ENCODE measurements around the gene NCOA7. TPM values are rescaled to one million over a fixed set of nuclear protein-coding genes. Genes with fewer than 3 reads are reported as not detected.
"Not testable (repeated sequence)": the region's sequence is repeated elsewhere in the genome, so short reads cannot be mapped to it uniquely, and the experiment has no call there.

The NCOA7 gene
- total RNA-seq, 1 donor from 2014 or later = 53.7 TPM

GRCh38 chr6:125911051-125911451 is 120.3 kb downstream of the NCOA7 start:
- DNase-seq; intact Hi-C loops (cut with micrococcal nuclease); H3K27me3 Mint-ChIP-seq; H3K4me3 Mint-ChIP-seq; H3K9me3 Mint-ChIP-seq: not testable (repeated sequence)
- Mint-ChIP-seq H3K27ac (peak overlapping the region; percentile 78), H3K4me1 (peaks cover 26% of the 10 kb centered on the region), H3K36me3 (ENCODE audit: low read depth) (peaks cover 40% of the 10 kb centered on the region)

- H3K9me3 Mint-ChIP-seq; H3K4me3 Mint-ChIP-seq; DNase-seq; H3K27me3 Mint-ChIP-seq; H3K27ac Mint-ChIP-seq; intact Hi-C loops (cut with micrococcal nuclease): not testable (repeated sequence)
- Mint-ChIP-seq H3K4me1 (peaks cover 22% of the 10 kb centered on the region), H3K36me3 (ENCODE audit: low read depth) (peaks cover 46% of the 10 kb centered on the region)
Measured at GRCh38 chr6:125912430-125912829, 121.7 kb downstream of the NCOA7 start.

GRCh38 chr6:125913145-125913544 is 122.4 kb downstream of the NCOA7 start:
- no peak overlapping the region for H3K27ac Mint-ChIP-seq
- no peaks in the 10 kb centered on the region for H3K27me3 Mint-ChIP-seq
- peaks cover 26% of the 10 kb centered on the region for H3K4me1 Mint-ChIP-seq
- no peak overlapping the region for H3K4me3 Mint-ChIP-seq
- H3K9me3 Mint-ChIP-seq = no peaks in the 10 kb centered on the region
- H3K36me3 Mint-ChIP-seq (ENCODE audit: low read depth) = peaks cover 51% of the 10 kb centered on the region
- no peak for DNase-seq
- intact Hi-C loops (cut with micrococcal nuclease) = no loop called here

- Mint-ChIP-seq H3K4me1 (peaks cover 34% of the 10 kb centered on the region), H3K4me3 (no peak overlapping the region)
Measured at GRCh38 chr6:125913864-125914351, 123.1 kb downstream of the NCOA7 start.

GRCh38 chr6:125918230-125918629 is 127.5 kb downstream of the NCOA7 start:
- Mint-ChIP-seq H3K4me1 (peaks cover 46% of the 10 kb centered on the region), H3K4me3 (peak overlapping the region; percentile 88), H3K27ac (peak overlapping the region; percentile 94), H3K36me3 (ENCODE audit: low read depth) (peaks cover 65% of the 10 kb centered on the region), H3K27me3 (no peaks in the 10 kb centered on the region), H3K9me3 (no peaks in the 10 kb centered on the region)
- DNase-seq = peak; percentile 59
- intact Hi-C loops (cut with micrococcal nuclease) = no loop called here

More at GRCh38 chr6:125913864-125914351, 123.1 kb downstream of the NCOA7 start:
- intact Hi-C loops (cut with micrococcal nuclease) = no loop called here
- H3K27ac Mint-ChIP-seq = no peak overlapping the region
- no peaks in the 10 kb centered on the region for H3K27me3 Mint-ChIP-seq
- H3K36me3 Mint-ChIP-seq (ENCODE audit: low read depth) = peaks cover 53% of the 10 kb centered on the region
- no peak for DNase-seq
- no peaks in the 10 kb centered on the region for H3K9me3 Mint-ChIP-seq

- peaks cover 51% of the 10 kb centered on the region for H3K4me1 Mint-ChIP-seq
- H3K36me3 Mint-ChIP-seq (ENCODE audit: low read depth) = peaks cover 69% of the 10 kb centered on the region
- intact Hi-C loops (cut with micrococcal nuclease) = loop anchor here (1.0 kb wide), 5 partner anchors 9 to 139 kb away; partner anchors contain the start of gene HINT3
Measured at GRCh38 chr6:125918681-125919566, 128.2 kb downstream of the NCOA7 start.

GRCh38 chr6:125919618-125920017 is 128.9 kb downstream of the NCOA7 start:
- intact Hi-C loops (cut with micrococcal nuclease) = loop anchor here (1.0 kb wide), 5 partner anchors 9 to 139 kb away; partner anchors contain the start of gene HINT3

More at GRCh38 chr6:125918681-125919566, 128.2 kb downstream of the NCOA7 start:
- DNase-seq = peak; percentile 89
- Mint-ChIP-seq H3K4me3 (peak overlapping the region; percentile 88), H3K27me3 (no peaks in the 10 kb centered on the region), H3K9me3 (no peaks in the 10 kb centered on the region), H3K27ac (peak overlapping the region; percentile 94)

GRCh38 chr6:125922322-125922860 is 131.6 kb downstream of the NCOA7 start:
- Mint-ChIP-seq H3K27me3 (no peaks in the 10 kb centered on the region), H3K9me3 (no peaks in the 10 kb centered on the region), H3K36me3 (ENCODE audit: low read depth) (peaks cover 71% of the 10 kb centered on the region), H3K4me1 (peaks cover 63% of the 10 kb centered on the region), H3K27ac (no peak overlapping the region), H3K4me3 (no peak overlapping the region)
- DNase-seq = peak; percentile 47
- intact Hi-C loops (cut with micrococcal nuclease) = no loop called here

More at GRCh38 chr6:125919618-125920017, 128.9 kb downstream of the NCOA7 start:
- Mint-ChIP-seq H3K4me3 (peak overlapping the region; percentile 88), H3K27ac (peak overlapping the region; percentile 94), H3K27me3 (no peaks in the 10 kb centered on the region), H3K9me3 (no peaks in the 10 kb centered on the region), H3K36me3 (ENCODE audit: low read depth) (peaks cover 75% of the 10 kb centered on the region), H3K4me1 (peaks cover 56% of the 10 kb centered on the region)
- peak; percentile 56 for DNase-seq

GRCh38 chr6:125923366-125923877 is 132.7 kb downstream of the NCOA7 start:
- Mint-ChIP-seq H3K36me3 (ENCODE audit: low read depth) (peaks cover 73% of the 10 kb centered on the region), H3K9me3 (no peaks in the 10 kb centered on the region), H3K4me3 (peak overlapping the region; percentile 44), H3K27ac (peak overlapping the region; percentile 66), H3K4me1 (peaks cover 55% of the 10 kb centered on the region), H3K27me3 (no peaks in the 10 kb centered on the region)
- intact Hi-C loops (cut with micrococcal nuclease) = loop anchor here (1.0 kb wide), 1 partner anchor 8 kb away; no protein-coding TSS in a partner anchor
- DNase-seq = no peak

- Mint-ChIP-seq H3K4me3 (peak overlapping the region; percentile 44), H3K9me3 (no peaks in the 10 kb centered on the region), H3K36me3 (ENCODE audit: low read depth) (peaks cover 73% of the 10 kb centered on the region), H3K27me3 (no peaks in the 10 kb centered on the region), H3K27ac (peak overlapping the region; percentile 66), H3K4me1 (peaks cover 49% of the 10 kb centered on the region)
- peak; percentile 75 for DNase-seq
- intact Hi-C loops (cut with micrococcal nuclease) = no loop called here
Measured at GRCh38 chr6:125924169-125924568, 133.4 kb downstream of the NCOA7 start.

- intact Hi-C loops (cut with micrococcal nuclease) = no loop called here
- peaks cover 71% of the 10 kb centered on the region for H3K36me3 Mint-ChIP-seq (ENCODE audit: low read depth)
- peak overlapping the region; percentile 13 for H3K4me3 Mint-ChIP-seq
- H3K27ac Mint-ChIP-seq = peak overlapping the region; percentile 81
- H3K4me1 Mint-ChIP-seq = peaks cover 47% of the 10 kb centered on the region
- DNase-seq = no peak
- no peaks in the 10 kb centered on the region for H3K27me3 Mint-ChIP-seq
- H3K9me3 Mint-ChIP-seq = no peaks in the 10 kb centered on the region
Measured at GRCh38 chr6:125924697-125925358, 134.1 kb downstream of the NCOA7 start.

- no peaks in the 10 kb centered on the region for H3K27me3 Mint-ChIP-seq
- H3K27ac Mint-ChIP-seq = peak overlapping the region; percentile 3
- H3K4me1 Mint-ChIP-seq = peaks cover 48% of the 10 kb centered on the region
- H3K36me3 Mint-ChIP-seq (ENCODE audit: low read depth) = peaks cover 75% of the 10 kb centered on the region
- intact Hi-C loops (cut with micrococcal nuclease) = loop anchor here (2.0 kb wide), 2 partner anchors 18 to 30 kb away; partner anchors contain the start of gene HINT3
- no peak overlapping the region for H3K4me3 Mint-ChIP-seq
- no peak for DNase-seq
- H3K9me3 Mint-ChIP-seq = peaks cover 4% of the 10 kb centered on the region
Measured at GRCh38 chr6:125926711-125927110, 136.0 kb downstream of the NCOA7 start.

- Mint-ChIP-seq H3K27ac (no peak overlapping the region), H3K9me3 (peaks cover 4% of the 10 kb centered on the region), H3K4me3 (no peak overlapping the region), H3K4me1 (peaks cover 46% of the 10 kb centered on the region), H3K27me3 (no peaks in the 10 kb centered on the region), H3K36me3 (ENCODE audit: low read depth) (peaks cover 72% of the 10 kb centered on the region)
- intact Hi-C loops (cut with micrococcal nuclease) = loop anchor here (2.0 kb wide), 2 partner anchors 17 to 29 kb away; partner anchors contain the start of gene HINT3
- DNase-seq = no peak
Measured at GRCh38 chr6:125927761-125928160, 137.0 kb downstream of the NCOA7 start.

All from activated CD4-positive, alpha-beta T cell treated with anti-CD3 and anti-CD28 coated beads, Interleukin-2, amount 10 ng/mL, durations not matched to agents 24 days and 14 days (primary cell).